ENCODE measurements around the gene DIS3L2.

The DIS3L2 gene

DNA sequence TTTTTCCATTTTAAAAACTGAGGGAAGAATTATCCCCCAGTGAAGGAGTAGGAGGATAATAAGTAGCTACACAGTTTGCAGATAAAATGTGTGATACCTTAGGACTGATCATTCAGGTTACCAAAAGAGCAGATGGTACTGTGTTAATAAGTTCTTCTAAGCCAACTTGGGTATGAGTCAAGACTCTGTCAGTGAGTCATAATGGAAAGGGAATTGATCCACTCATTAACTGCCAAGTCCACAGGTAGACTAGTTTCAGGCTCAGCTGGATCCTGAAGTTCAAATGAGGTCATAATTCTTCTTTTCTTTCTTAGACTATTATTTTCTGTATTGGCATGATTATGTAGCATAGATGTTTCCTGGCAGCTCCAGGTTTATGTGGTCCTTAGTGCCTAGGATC lies 274.7 kb downstream of the DIS3L2 start:
- no peak for ATAC-seq
- TF ChIP-seq ZNF565 (CRISPR knock-in tag; conservative IDR thresholded peaks at IDR 0.05; ENCODE audit: low read depth) (no peak), TOX (CRISPR knock-in tag; IDR thresholded peaks at IDR 0.05; ENCODE audit: borderline replicate concordance) (no peak), ZC3H10 (CRISPR knock-in tag; IDR thresholded peaks at IDR 0.05) (no peak), ZNF70 (CRISPR knock-in tag; IDR thresholded peaks at IDR 0.05) (no peak), ZFP30 (CRISPR knock-in tag; IDR thresholded peaks at IDR 0.05) (no peak), ZFP3 (CRISPR knock-in tag; IDR thresholded peaks at IDR 0.05) (no peak), OSR1 (CRISPR knock-in tag; IDR thresholded peaks at IDR 0.05) (no peak), TCF4 (CRISPR knock-in tag; IDR thresholded peaks at IDR 0.05; ENCODE audit: borderline replicate concordance) (no peak), ESRRG (CRISPR knock-in tag; IDR thresholded peaks at IDR 0.05) (no peak), CSDC2 (CRISPR knock-in tag; IDR thresholded peaks at IDR 0.05) (no peak), ZNF8 (CRISPR knock-in tag; IDR thresholded peaks at IDR 0.05) (no peak), ARNTL (CRISPR knock-in tag; IDR thresholded peaks at IDR 0.05; ENCODE audit: borderline replicate concordance, low read depth) (no peak), ISL1 (CRISPR knock-in tag; IDR thresholded peaks at IDR 0.05) (no peak), GLIS3 (CRISPR knock-in tag; IDR thresholded peaks at IDR 0.05) (no peak)
- TF ChIP-seq, protein P1, sequence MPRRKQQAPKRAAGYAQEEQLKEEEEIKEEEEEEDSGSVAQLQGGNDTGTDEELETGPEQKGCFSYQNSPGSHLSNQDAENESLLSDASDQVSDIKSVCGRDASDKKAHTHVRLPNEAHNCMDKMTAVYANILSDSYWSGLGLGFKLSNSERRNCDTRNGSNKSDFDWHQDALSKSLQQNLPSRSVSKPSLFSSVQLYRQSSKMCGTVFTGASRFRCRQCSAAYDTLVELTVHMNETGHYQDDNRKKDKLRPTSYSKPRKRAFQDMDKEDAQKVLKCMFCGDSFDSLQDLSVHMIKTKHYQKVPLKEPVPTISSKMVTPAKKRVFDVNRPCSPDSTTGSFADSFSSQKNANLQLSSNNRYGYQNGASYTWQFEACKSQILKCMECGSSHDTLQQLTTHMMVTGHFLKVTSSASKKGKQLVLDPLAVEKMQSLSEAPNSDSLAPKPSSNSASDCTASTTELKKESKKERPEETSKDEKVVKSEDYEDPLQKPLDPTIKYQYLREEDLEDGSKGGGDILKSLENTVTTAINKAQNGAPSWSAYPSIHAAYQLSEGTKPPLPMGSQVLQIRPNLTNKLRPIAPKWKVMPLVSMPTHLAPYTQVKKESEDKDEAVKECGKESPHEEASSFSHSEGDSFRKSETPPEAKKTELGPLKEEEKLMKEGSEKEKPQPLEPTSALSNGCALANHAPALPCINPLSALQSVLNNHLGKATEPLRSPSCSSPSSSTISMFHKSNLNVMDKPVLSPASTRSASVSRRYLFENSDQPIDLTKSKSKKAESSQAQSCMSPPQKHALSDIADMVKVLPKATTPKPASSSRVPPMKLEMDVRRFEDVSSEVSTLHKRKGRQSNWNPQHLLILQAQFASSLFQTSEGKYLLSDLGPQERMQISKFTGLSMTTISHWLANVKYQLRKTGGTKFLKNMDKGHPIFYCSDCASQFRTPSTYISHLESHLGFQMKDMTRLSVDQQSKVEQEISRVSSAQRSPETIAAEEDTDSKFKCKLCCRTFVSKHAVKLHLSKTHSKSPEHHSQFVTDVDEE (CRISPR knock-in tag; IDR thresholded peaks at IDR 0.05): no peak
- TF ChIP-seq, protein P2, sequence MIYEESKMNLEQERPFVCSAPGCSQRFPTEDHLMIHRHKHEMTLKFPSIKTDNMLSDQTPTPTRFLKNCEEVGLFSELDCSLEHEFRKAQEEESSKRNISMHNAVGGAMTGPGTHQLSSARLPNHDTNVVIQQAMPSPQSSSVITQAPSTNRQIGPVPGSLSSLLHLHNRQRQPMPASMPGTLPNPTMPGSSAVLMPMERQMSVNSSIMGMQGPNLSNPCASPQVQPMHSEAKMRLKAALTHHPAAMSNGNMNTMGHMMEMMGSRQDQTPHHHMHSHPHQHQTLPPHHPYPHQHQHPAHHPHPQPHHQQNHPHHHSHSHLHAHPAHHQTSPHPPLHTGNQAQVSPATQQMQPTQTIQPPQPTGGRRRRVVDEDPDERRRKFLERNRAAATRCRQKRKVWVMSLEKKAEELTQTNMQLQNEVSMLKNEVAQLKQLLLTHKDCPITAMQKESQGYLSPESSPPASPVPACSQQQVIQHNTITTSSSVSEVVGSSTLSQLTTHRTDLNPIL (CRISPR knock-in tag; IDR thresholded peaks at IDR 0.05; ENCODE audit: low read depth): no peak
- TF ChIP-seq, protein P3, sequence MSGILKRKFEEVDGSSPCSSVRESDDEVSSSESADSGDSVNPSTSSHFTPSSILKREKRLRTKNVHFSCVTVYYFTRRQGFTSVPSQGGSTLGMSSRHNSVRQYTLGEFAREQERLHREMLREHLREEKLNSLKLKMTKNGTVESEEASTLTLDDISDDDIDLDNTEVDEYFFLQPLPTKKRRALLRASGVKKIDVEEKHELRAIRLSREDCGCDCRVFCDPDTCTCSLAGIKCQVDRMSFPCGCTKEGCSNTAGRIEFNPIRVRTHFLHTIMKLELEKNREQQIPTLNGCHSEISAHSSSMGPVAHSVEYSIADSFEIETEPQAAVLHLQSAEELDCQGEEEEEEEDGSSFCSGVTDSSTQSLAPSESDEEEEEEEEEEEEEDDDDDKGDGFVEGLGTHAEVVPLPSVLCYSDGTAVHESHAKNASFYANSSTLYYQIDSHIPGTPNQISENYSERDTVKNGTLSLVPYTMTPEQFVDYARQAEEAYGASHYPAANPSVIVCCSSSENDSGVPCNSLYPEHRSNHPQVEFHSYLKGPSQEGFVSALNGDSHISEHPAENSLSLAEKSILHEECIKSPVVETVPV (CRISPR knock-in tag; IDR thresholded peaks at IDR 0.05): no peak

DNA sequence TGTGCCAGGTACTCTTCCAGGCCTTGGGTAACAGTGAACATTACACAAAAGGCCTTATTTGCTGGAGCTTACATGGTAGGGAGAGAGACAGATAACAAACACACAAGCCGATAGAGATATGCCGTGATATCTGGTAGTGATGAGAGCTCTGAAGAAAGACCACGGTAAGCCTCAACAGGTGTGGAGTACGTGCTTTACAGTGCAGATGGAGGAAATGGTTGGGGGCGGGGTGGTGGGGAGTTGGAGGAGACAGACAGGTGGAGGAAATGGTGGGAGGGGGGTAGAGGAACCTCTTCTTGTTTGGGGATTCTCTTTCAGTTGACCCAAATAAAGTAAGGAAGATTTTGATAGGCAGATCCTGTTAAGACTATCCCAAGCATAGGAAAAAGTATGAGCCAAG lies 276.0 kb downstream of the DIS3L2 start:
- no peak for ATAC-seq
- TF ChIP-seq BACH2 (CRISPR knock-in tag; IDR thresholded peaks at IDR 0.05; ENCODE audit: borderline replicate concordance) (no peak), OSR1 (CRISPR knock-in tag; IDR thresholded peaks at IDR 0.05) (no peak), ZFP3 (CRISPR knock-in tag; IDR thresholded peaks at IDR 0.05) (no peak), ESRRG (CRISPR knock-in tag; IDR thresholded peaks at IDR 0.05) (no peak), SNAI2 (CRISPR knock-in tag; IDR thresholded peaks at IDR 0.05) (no peak), GLIS3 (CRISPR knock-in tag; IDR thresholded peaks at IDR 0.05) (no peak), CSDC2 (CRISPR knock-in tag; IDR thresholded peaks at IDR 0.05) (no peak), ISL1 (CRISPR knock-in tag; IDR thresholded peaks at IDR 0.05) (no peak), RARB (CRISPR knock-in tag; IDR thresholded peaks at IDR 0.05) (no peak), PPARA (CRISPR knock-in tag; IDR thresholded peaks at IDR 0.05; ENCODE audit: borderline replicate concordance) (no peak), ZFP30 (CRISPR knock-in tag; IDR thresholded peaks at IDR 0.05) (no peak), ZNF8 (CRISPR knock-in tag; IDR thresholded peaks at IDR 0.05) (no peak), TCF4 (CRISPR knock-in tag; IDR thresholded peaks at IDR 0.05; ENCODE audit: borderline replicate concordance) (no peak), ZNF70 (CRISPR knock-in tag; IDR thresholded peaks at IDR 0.05) (no peak)
- TF ChIP-seq, protein P3 (CRISPR knock-in tag; IDR thresholded peaks at IDR 0.05): no peak
- TF ChIP-seq, protein P4, sequence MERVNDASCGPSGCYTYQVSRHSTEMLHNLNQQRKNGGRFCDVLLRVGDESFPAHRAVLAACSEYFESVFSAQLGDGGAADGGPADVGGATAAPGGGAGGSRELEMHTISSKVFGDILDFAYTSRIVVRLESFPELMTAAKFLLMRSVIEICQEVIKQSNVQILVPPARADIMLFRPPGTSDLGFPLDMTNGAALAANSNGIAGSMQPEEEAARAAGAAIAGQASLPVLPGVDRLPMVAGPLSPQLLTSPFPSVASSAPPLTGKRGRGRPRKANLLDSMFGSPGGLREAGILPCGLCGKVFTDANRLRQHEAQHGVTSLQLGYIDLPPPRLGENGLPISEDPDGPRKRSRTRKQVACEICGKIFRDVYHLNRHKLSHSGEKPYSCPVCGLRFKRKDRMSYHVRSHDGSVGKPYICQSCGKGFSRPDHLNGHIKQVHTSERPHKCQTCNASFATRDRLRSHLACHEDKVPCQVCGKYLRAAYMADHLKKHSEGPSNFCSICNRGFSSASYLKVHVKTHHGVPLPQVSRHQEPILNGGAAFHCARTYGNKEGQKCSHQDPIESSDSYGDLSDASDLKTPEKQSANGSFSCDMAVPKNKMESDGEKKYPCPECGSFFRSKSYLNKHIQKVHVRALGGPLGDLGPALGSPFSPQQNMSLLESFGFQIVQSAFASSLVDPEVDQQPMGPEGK (CRISPR knock-in tag; IDR thresholded peaks at IDR 0.05; ENCODE audit: borderline replicate concordance): no peak
- TF ChIP-seq, protein P2 (CRISPR knock-in tag; IDR thresholded peaks at IDR 0.05; ENCODE audit: low read depth): no peak
- TF ChIP-seq, protein P5, sequence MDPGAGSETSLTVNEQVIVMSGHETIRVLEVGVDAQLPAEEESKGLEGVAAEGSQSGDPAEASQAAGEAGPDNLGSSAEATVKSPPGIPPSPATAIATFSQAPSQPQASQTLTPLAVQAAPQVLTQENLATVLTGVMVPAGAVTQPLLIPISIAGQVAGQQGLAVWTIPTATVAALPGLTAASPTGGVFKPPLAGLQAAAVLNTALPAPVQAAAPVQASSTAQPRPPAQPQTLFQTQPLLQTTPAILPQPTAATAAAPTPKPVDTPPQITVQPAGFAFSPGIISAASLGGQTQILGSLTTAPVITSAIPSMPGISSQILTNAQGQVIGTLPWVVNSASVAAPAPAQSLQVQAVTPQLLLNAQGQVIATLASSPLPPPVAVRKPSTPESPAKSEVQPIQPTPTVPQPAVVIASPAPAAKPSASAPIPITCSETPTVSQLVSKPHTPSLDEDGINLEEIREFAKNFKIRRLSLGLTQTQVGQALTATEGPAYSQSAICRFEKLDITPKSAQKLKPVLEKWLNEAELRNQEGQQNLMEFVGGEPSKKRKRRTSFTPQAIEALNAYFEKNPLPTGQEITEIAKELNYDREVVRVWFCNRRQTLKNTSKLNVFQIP (CRISPR knock-in tag; IDR thresholded peaks at IDR 0.05; ENCODE audit: borderline replicate concordance, low read depth): no peak
- TF ChIP-seq, protein P1 (CRISPR knock-in tag; IDR thresholded peaks at IDR 0.05): no peak

Measured in SK-N-SH treated with all-trans-retinoic acid at 6 μM for 48 hours (cell line).